Keratinocyte (primary cell): Measurements from ENCODE around the gene WDR76. TPM values are rescaled to one million over a fixed set of nuclear protein-coding genes. Genes with fewer than 3 reads are reported as not detected.

Experiments
- DNase-seq: peaks from one replicate; pipeline ENCODE4 v3.0.0-alpha.2; 2011; ENCODE audit warnings: low read depth, missing footprints, low spot score
- FAIRE-seq: peaks from 2 replicates; lab custom pipeline; 2011; peaks lifted over from hg19 to GRCh38; lab: Jason Lieb, UNC
- H2AFZ ChIP-seq: 2 replicates; pipeline ENCODE4 v1.6.0; 2012; ENCODE audit warnings: low read length, control low read depth, inconsistent platforms; ENCODE audit not compliant: control insufficient read depth
- H3K27ac ChIP-seq: 2 replicates; pipeline ENCODE4 v1.5.1; 2011; ENCODE audit warnings: low read length; ENCODE audit not compliant: control insufficient read depth, insufficient read depth
- H3K27me3 ChIP-seq: 3 replicates; pipeline ENCODE4 v1.6.0; 2011; ENCODE audit warnings: low read length; ENCODE audit not compliant: control insufficient read depth, insufficient read depth; ENCODE audit errors: extremely low read depth
- H3K36me3 ChIP-seq, 2 experiments: 2 replicates in 1 of 2; 3 replicates in 1 of 2; pipeline ENCODE4 v1.5.1; 2011; ENCODE audit warnings: low read length in 2 of 2, mild to moderate bottlenecking in 1 of 2; ENCODE audit not compliant: control insufficient read depth in 2 of 2, insufficient read depth in 2 of 2; ENCODE audit errors: extremely low read depth in 1 of 2
- H3K4me1 ChIP-seq: 3 replicates; pipeline ENCODE4 v1.5.1; 2011; ENCODE audit warnings: low read length; ENCODE audit not compliant: control insufficient read depth, insufficient read depth; ENCODE audit errors: extremely low read depth
- H3K4me2 ChIP-seq: 3 replicates; pipeline ENCODE4 v1.6.0; 2011; ENCODE audit warnings: low read depth, low read length; ENCODE audit not compliant: control insufficient read depth, insufficient read depth; ENCODE audit errors: extremely low read depth
- H3K4me3 ChIP-seq, 3 experiments: fragments of 200-600 bp in 1 of 3; sonication (generic) in 1 of 3; 2 replicates in 2 of 3; 3 replicates in 1 of 3; pipeline ENCODE4 v1.5.1; 2011 to 2016; ENCODE audit warnings: low read length in 3 of 3, mild to moderate bottlenecking in 3 of 3, control low read depth in 2 of 3, inconsistent platforms in 1 of 3, low read depth in 1 of 3, mixed read lengths in 1 of 3, mixed run types in 1 of 3, moderate library complexity in 1 of 3; ENCODE audit not compliant: control insufficient read depth in 2 of 3, insufficient read depth in 2 of 3; ENCODE audit errors: extremely low read depth in 1 of 3
- H3K79me2 ChIP-seq: 2 replicates; pipeline ENCODE4 v1.6.0; 2012; ENCODE audit warnings: low read length; ENCODE audit not compliant: control insufficient read depth, insufficient read depth
- H3K9ac ChIP-seq: 3 replicates; pipeline ENCODE4 v1.6.0; 2011; ENCODE audit warnings: low read length; ENCODE audit not compliant: control insufficient read depth, insufficient read depth; ENCODE audit errors: extremely low read depth
- H3K9me1 ChIP-seq: 3 replicates; pipeline ENCODE4 v1.6.0; 2011; ENCODE audit warnings: low read length; ENCODE audit not compliant: control insufficient read depth, insufficient read depth; ENCODE audit errors: extremely low read depth
- H3K9me3 ChIP-seq: 2 replicates; pipeline ENCODE4 v1.5.1; 2012; ENCODE audit warnings: low read depth, low read length; ENCODE audit not compliant: control insufficient read depth
- H4K20me1 ChIP-seq: 3 replicates; pipeline ENCODE4 v1.6.0; 2011; ENCODE audit warnings: low read length; ENCODE audit not compliant: control insufficient read depth, insufficient read depth; ENCODE audit errors: extremely low read depth
- CTCF ChIP-seq, 3 experiments: IDR thresholded peaks in 1 of 3; conservative IDR thresholded peaks in 1 of 3; optimal IDR thresholded peaks in 1 of 3; 2 replicates in 2 of 3; 3 replicates in 1 of 3; pipeline versions ENCODE3 to v1.5.1; 2011; ENCODE audit warnings: low read length in 3 of 3, mild to moderate bottlenecking in 3 of 3, moderate library complexity in 2 of 3, control low read depth in 1 of 3, inconsistent platforms in 1 of 3; ENCODE audit not compliant: insufficient read depth in 2 of 3; ENCODE audit errors: extremely low read depth in 1 of 3
- EZH2 ChIP-seq: IDR thresholded peaks from one replicate; pipeline ENCODE4 v1.6.1; 2012; ENCODE audit warnings: inconsistent platforms, mild to moderate bottlenecking, low read length, moderate library complexity
- dilution Hi-C: fragments of 300-500 bp; cut with MboI; formaldehyde crosslinking; loops from one replicate; pipeline ENCODE4 v1.7.0; 2020; ENCODE audit warnings: low sequenced_read_pairs; ENCODE audit not compliant: extremely low pct_ligation_motif_present
- polyA plus RNA-seq, 5 experiments: library from polyadenylated mRNA; depleted of rRNA in 3 of 5; stranded (reverse) in 3 of 5; stranded (forward) in 1 of 5; unstranded in 1 of 5; fragments of >200 nt; gene quantifications; 1 replicate in 1 of 5; 2 replicates in 3 of 5; 3 replicates in 1 of 5; pipeline versions ENCODE4 v1.2.1 to v1.2.3, GENCODE V29; 2011 to 2012; ENCODE audit warnings: missing spikeins in 2 of 5, low read depth in 1 of 5, low replicate concordance in 1 of 5

WDR76 gene
- polyA plus RNA-seq, 1 donor (not counting 4 experiments of a cell fraction or from before 2014, with no cell fraction given) = 4.7 TPM

- Histone ChIP-seq H2AFZ (no peak overlapping the region), H3K79me2 (no peaks in the 10 kb centered on the region), H3K9me3 (no peaks in the 10 kb centered on the region), H3K4me1 (no peaks in the 10 kb centered on the region), H3K27ac (no peak overlapping the region), H3K36me3 (peaks cover 9 to 11% of the 10 kb centered on the region in 2 experiments), H3K9me1 (no peaks in the 10 kb centered on the region), H4K20me1 (no peaks in the 10 kb centered on the region), H3K4me3 (no peak overlapping the region), H3K9ac (no peak overlapping the region), H3K27me3 (no peaks in the 10 kb centered on the region), H3K4me2 (no peak overlapping the region)
- dilution Hi-C loops = no loop called here
- no peak for TF ChIP-seq EZH2
- no peak for TF ChIP-seq CTCF (optimal IDR thresholded peaks at IDR 0.05 in 1 of 3, IDR thresholded peaks at IDR 0.05 in 1 of 3, conservative IDR thresholded peaks at IDR 0.05 in 1 of 3; ENCODE audit: extremely low read depth in 1 of 3, insufficient read depth in 2 of 3, low read length in 3 of 3)
- DNase-seq = no peak
- FAIRE-seq = no peak
Observed at GRCh38 chr15:43893956-43894355, 67.2 kb downstream of the WDR76 start.

- dilution Hi-C loops = no loop called here
Observed at GRCh38 chr15:43895586-43895985, 68.8 kb downstream of the WDR76 start.

More at GRCh38 chr15:43895586-43895985, 68.8 kb downstream of the WDR76 start:
- no peak for FAIRE-seq
- Histone ChIP-seq H3K27ac (no peak overlapping the region), H3K36me3 (peaks cover 6 to 10% of the 10 kb centered on the region in 2 experiments), H3K9me3 (no peaks in the 10 kb centered on the region), H2AFZ (no peak overlapping the region), H3K4me3 (no peak overlapping the region), H3K27me3 (no peaks in the 10 kb centered on the region), H3K9ac (no peak overlapping the region), H3K4me2 (no peak overlapping the region), H4K20me1 (no peaks in the 10 kb centered on the region), H3K9me1 (no peaks in the 10 kb centered on the region), H3K4me1 (no peaks in the 10 kb centered on the region), H3K79me2 (no peaks in the 10 kb centered on the region)
- no peak for TF ChIP-seq CTCF (optimal IDR thresholded peaks at IDR 0.05 in 1 of 3, IDR thresholded peaks at IDR 0.05 in 1 of 3, conservative IDR thresholded peaks at IDR 0.05 in 1 of 3; ENCODE audit: extremely low read depth in 1 of 3, insufficient read depth in 2 of 3, low read length in 3 of 3)
- TF ChIP-seq EZH2 = no peak
- DNase-seq = no peak
